Mucosa of gallbladder (tissue), 1 donor: Measurements from ENCODE around the gene MASTL. TPM values are rescaled to one million over a fixed set of nuclear protein-coding genes. Genes with fewer than 3 reads are reported as not detected.
"Not testable (repeated sequence)": the region's sequence is repeated elsewhere in the genome, so short reads cannot be mapped to it uniquely, and the experiment has no call there.

Experiments used
- DNase-seq: peaks from one replicate; pipeline ENCODE4 v3.0.0-alpha.2; 2020; ENCODE audit warnings: low spot score
- total RNA-seq: library from RNA; stranded (reverse); gene quantifications from one replicate; pipeline ENCODE4 v1.2.1, GENCODE V29; 2021
- donor health status: DM: no; HTN: no; CAD: no.

MASTL gene
- total RNA-seq = 5.0 TPM

GRCh38 chr10:27155066-27155754, at the start of gene MASTL:
MASTL (plus strand) TSS chr10:27155352; CDS start chr10:27155427, 75 bp downstream.
- peak; percentile 92 for DNase-seq

- no peak for DNase-seq
Observed at GRCh38 chr10:27108165-27108564, 47.0 kb upstream of the MASTL start.

GRCh38 chr10:27134371-27134770, 20.8 kb upstream of the MASTL start:
- no peak for DNase-seq

- no peak for DNase-seq
Observed at GRCh38 chr10:27138277-27138676, 16.9 kb upstream of the MASTL start.

GRCh38 chr10:27143686-27144085, 11.5 kb upstream of the MASTL start:
- no peak for DNase-seq

- no peak for DNase-seq
Observed at GRCh38 chr10:27145937-27146336, 9.2 kb upstream of the MASTL start.

- no peak for DNase-seq
Observed at GRCh38 chr10:27147701-27148100, 7.5 kb upstream of the MASTL start.

- no peak for DNase-seq
Observed at GRCh38 chr10:27150261-27150660, 4.9 kb upstream of the MASTL start.

GRCh38 chr10:27152687-27153086, 2.5 kb upstream of the MASTL start:
- no peak for DNase-seq

- no peak for DNase-seq
Observed at GRCh38 chr10:27153329-27153728, 1.8 kb upstream of the MASTL start.

GRCh38 chr10:27153845-27154193, 1.3 kb upstream of the MASTL start:
- DNase-seq = no peak

GRCh38 chr10:27156566-27156965, 1.4 kb downstream of the MASTL start:
- not testable (repeated sequence) for DNase-seq

GRCh38 chr10:27157150-27157549, 2.0 kb downstream of the MASTL start:
- DNase-seq = no peak

GRCh38 chr10:27158421-27158820, 3.3 kb downstream of the MASTL start:
- DNase-seq = no peak

GRCh38 chr10:27169849-27170248, 14.7 kb downstream of the MASTL start:
- no peak for DNase-seq

- no peak for DNase-seq
Observed at GRCh38 chr10:27188259-27188658, 33.1 kb downstream of the MASTL start.

GRCh38 chr10:27188897-27189296, 33.7 kb downstream of the MASTL start:
- DNase-seq = no peak

- DNase-seq = no peak
Observed at GRCh38 chr10:27190508-27190907, 35.4 kb downstream of the MASTL start.

GRCh38 chr10:27192284-27192683, 37.1 kb downstream of the MASTL start:
- DNase-seq = no peak

- DNase-seq = no peak
Observed at GRCh38 chr10:27197980-27198620, 42.9 kb downstream of the MASTL start.

- DNase-seq = no peak
Observed at GRCh38 chr10:27203806-27204205, 48.7 kb downstream of the MASTL start.

- DNase-seq = no peak
Observed at GRCh38 chr10:27207350-27207749, 52.2 kb downstream of the MASTL start.

GRCh38 chr10:27223964-27224363, 68.8 kb downstream of the MASTL start:
- peak; percentile 23 for DNase-seq
